Measurements from ENCODE around the gene TAL2. TPM values are rescaled to one million over a fixed set of nuclear protein-coding genes. Genes with fewer than 3 reads are reported as not detected.

TAL2 gene
- total and polyA plus RNA-seq, 2 donors (not counting 3 experiments of a cell fraction or from before 2014, with no cell fraction given) = 0.30 TPM; not detected in 1

DNA sequence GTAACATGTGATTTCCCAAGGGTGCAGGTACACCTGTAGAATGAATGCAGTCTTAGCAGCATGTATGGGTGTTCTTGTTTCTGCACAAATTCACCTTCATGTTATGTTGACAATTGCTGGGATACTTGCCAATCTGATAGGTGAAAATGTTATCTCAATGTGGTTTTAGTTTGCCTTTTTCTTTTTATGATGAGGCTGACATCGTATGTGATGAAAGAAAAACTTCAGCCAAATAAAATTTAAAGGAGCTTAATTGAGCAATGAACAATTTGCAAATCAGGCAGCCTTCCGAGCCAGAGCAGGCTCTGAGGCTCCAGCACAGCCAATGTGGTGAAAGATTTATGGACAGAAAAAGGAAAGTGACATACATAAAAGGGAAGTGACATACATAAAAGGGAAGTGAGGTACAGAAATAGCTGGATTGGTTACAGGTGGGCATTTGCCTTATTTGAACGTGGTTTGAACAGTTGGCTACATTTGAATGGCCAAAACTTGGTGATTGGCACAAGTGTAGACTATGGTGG is 10.5 kb downstream of the TAL2 start:
- DNase-seq (ENCODE audit: low read depth, low spot score) (no peak), FAIRE-seq (no peak)
- TF ChIP-seq EZH2 (IDR thresholded peaks at IDR 0.05; ENCODE audit: borderline replicate concordance, low read depth, low read length, severe bottlenecking) (no peak), POLR2A (IDR thresholded peaks at IDR 0.05; ENCODE audit: low read depth, low read length) (no peak), FOS (IDR thresholded peaks at IDR 0.05; ENCODE audit: borderline replicate concordance, insufficient read depth, low read length) (no peak), JUN (IDR thresholded peaks at IDR 0.05; ENCODE audit: borderline replicate concordance, insufficient read depth, insufficient read length, low read depth) (no peak), GATA2 (IDR thresholded peaks at IDR 0.05; ENCODE audit: insufficient read depth, insufficient read length, low read depth, low read length) (no peak), POLR2AphosphoS5 (IDR thresholded peaks at IDR 0.05; ENCODE audit: insufficient read depth, low read depth, low read length) (no peak), MYC (IDR thresholded peaks at IDR 0.05; ENCODE audit: low read depth, low read length) (no peak)
- TF ChIP-seq, protein P1, sequence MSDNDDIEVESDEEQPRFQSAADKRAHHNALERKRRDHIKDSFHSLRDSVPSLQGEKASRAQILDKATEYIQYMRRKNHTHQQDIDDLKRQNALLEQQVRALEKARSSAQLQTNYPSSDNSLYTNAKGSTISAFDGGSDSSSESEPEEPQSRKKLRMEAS (IDR thresholded peaks at IDR 0.05; ENCODE audit: insufficient read depth, insufficient read length) = no peak
- TF ChIP-seq, protein P2, sequence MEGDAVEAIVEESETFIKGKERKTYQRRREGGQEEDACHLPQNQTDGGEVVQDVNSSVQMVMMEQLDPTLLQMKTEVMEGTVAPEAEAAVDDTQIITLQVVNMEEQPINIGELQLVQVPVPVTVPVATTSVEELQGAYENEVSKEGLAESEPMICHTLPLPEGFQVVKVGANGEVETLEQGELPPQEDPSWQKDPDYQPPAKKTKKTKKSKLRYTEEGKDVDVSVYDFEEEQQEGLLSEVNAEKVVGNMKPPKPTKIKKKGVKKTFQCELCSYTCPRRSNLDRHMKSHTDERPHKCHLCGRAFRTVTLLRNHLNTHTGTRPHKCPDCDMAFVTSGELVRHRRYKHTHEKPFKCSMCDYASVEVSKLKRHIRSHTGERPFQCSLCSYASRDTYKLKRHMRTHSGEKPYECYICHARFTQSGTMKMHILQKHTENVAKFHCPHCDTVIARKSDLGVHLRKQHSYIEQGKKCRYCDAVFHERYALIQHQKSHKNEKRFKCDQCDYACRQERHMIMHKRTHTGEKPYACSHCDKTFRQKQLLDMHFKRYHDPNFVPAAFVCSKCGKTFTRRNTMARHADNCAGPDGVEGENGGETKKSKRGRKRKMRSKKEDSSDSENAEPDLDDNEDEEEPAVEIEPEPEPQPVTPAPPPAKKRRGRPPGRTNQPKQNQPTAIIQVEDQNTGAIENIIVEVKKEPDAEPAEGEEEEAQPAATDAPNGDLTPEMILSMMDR (IDR thresholded peaks at IDR 0.05; ENCODE audit: extremely low read depth in 1 of 2, insufficient read depth in 1 of 2, low read depth in 1 of 2, low read length in 2 of 2) = no peak
- Histone ChIP-seq H2AFZ (ENCODE audit: low read depth, low read length) (no peak overlapping the region), H3K4me3 (replicated peaks in 1 of 3; ENCODE audit: insufficient read depth in 1 of 3, low read depth in 1 of 3, low read length in 3 of 3) (no peak overlapping the region), H3K4me2 (ENCODE audit: insufficient read depth, low read length) (no peak overlapping the region), H3K9ac (replicated peaks; ENCODE audit: extremely low read depth, insufficient read depth, low read length) (no peak overlapping the region), H3K36me3 (ENCODE audit: control insufficient read depth in 2 of 2, extremely low read depth in 1 of 2, insufficient read depth in 2 of 2, low read length in 2 of 2) (no peaks in the 10 kb centered on the region), H3K9me1 (replicated peaks; ENCODE audit: control insufficient read depth, extremely low read depth, insufficient read depth, low read length) (no peaks in the 10 kb centered on the region), H3K4me1 (ENCODE audit: control insufficient read depth, extremely low read depth, insufficient read depth, low read length) (no peaks in the 10 kb centered on the region), H3K27ac (ENCODE audit: insufficient read depth, low read depth, low read length) (no peak overlapping the region), H3K27me3 (ENCODE audit: control insufficient read depth in 2 of 2, insufficient read depth in 2 of 2, low read length in 2 of 2) (peaks cover 4 to 8% of the 10 kb centered on the region in 2 experiments), H3K79me2 (ENCODE audit: control insufficient read depth, insufficient read depth, low read length) (no peaks in the 10 kb centered on the region), H3K9me3 (replicated peaks; ENCODE audit: control insufficient read depth, insufficient read depth, low read length) (no peaks in the 10 kb centered on the region), H4K20me1 (replicated peaks; ENCODE audit: control insufficient read depth, extremely low read depth, insufficient read depth, low read length) (no peaks in the 10 kb centered on the region)
- dilution Hi-C loops (cut with MboI; ENCODE audit: extremely low pct_ligation_motif_present, low sequenced_read_pairs) (no loop called here), intact Hi-C loops (cut with micrococcal nuclease) (no loop called here)
- no TSS peak for BruUV-seq (replicated peaks)
- CTCF ChIA-PET = no interaction called here
- POLR2A ChIA-PET = no interaction called here
